Transverse colon (tissue), 4 donors: ENCODE measurements around the gene MX2. TPM values are rescaled to one million over a fixed set of nuclear protein-coding genes. Genes with fewer than 3 reads are reported as not detected.

Experiments used
- DNase-seq: peaks from one replicate; pipeline ENCODE4 v3.0.0-alpha.2; 2019
- H3K27ac ChIP-seq, 4 donors: fragments of 200-600 bp; sonication (generic); 2 replicates each; pipeline ENCODE4 v1.5.1; 2016 to 2018; ENCODE audit warnings: inconsistent platforms in 4 of 4
- H3K27me3 ChIP-seq: fragments of 200-600 bp; sonication (generic); 2 replicates; pipeline ENCODE4 v1.5.1; 2017; ENCODE audit warnings: inconsistent platforms
- H3K36me3 ChIP-seq, 4 donors: fragments of 200-600 bp; sonication (generic); 2 replicates each; pipeline ENCODE4 v1.5.1; 2017 to 2019; ENCODE audit warnings: inconsistent platforms in 4 of 4
- H3K4me1 ChIP-seq, 4 donors: fragments of 200-600 bp; sonication (generic); 2 replicates each; pipeline ENCODE4 v1.5.1; 2017 to 2020; ENCODE audit warnings: inconsistent platforms in 4 of 4
- H3K4me3 ChIP-seq, 4 donors: fragments of 200-600 bp; sonication (generic); 1 replicate in 1 of 4; 2 replicates in 3 of 4; pipeline versions ENCODE4 v1.5.1 to v1.6.1; 2017 to 2019; ENCODE audit warnings: inconsistent platforms in 4 of 4
- H3K9me3 ChIP-seq, 2 donors: fragments of 200-600 bp; sonication (generic); 2 replicates each; pipeline ENCODE4 v1.5.1; 2017 to 2019; ENCODE audit warnings: inconsistent platforms in 2 of 2
- CTCF ChIP-seq, 5 experiments: fragments of 200-600 bp in 3 of 5; fragments of 450-650 bp in 2 of 5; sonication (generic) in 3 of 5; IDR thresholded peaks; 1 replicate in 2 of 5; 2 replicates in 3 of 5; pipeline ENCODE4 v1.5.1; 2016 to 2017; ENCODE audit warnings: antibody characterized with exemption in 5 of 5, inconsistent platforms in 3 of 5, mild to moderate bottlenecking in 2 of 5, moderate library complexity in 1 of 5
- EP300 ChIP-seq: sonication (generic); formaldehyde crosslinking; IDR thresholded peaks from one replicate; pipeline ENCODE4 v1.6.1; 2017; ENCODE audit warnings: antibody characterized with exemption, low read depth
- POLR2A ChIP-seq: fragments of 450-650 bp; IDR thresholded peaks from one replicate; pipeline ENCODE4 v1.6.1; 2016; ENCODE audit warnings: antibody characterized with exemption, mild to moderate bottlenecking, moderate library complexity
- POLR2AphosphoS5 ChIP-seq, 3 donors: sonication (generic); formaldehyde crosslinking; IDR thresholded peaks; one replicate each; pipeline ENCODE4 v1.6.1; 2016; ENCODE audit warnings: antibody characterized with exemption in 3 of 3
- WGBS, 2 donors: methylation state at CpG; one replicate each; pipeline ENCODE4 v1.1.5; 2018; ENCODE audit warnings: low coverage in 1 of 2; 5-methylcytosine and 5-hydroxymethylcytosine counted together
- in situ Hi-C, 4 donors: fragments of 200-750 bp; cut with MboI; loops; one replicate each; pipeline versions ENCODE4 v1.15.0 to v1.15.1; 2017; ENCODE audit warnings: low sequenced_read_pairs in 3 of 4, low pct_ligation_motif_present in 1 of 4, low pct_unique_long_range_greater_than_20kb in 1 of 4
- intact Hi-C: fragments of 100-400 bp; cut with DNase I; formaldehyde crosslinking; loops from one replicate; pipeline ENCODE4 v1.15.1; 2023; ENCODE audit warnings: low total_unique reads
- total RNA-seq, 4 donors: library from RNA; depleted of rRNA; stranded (reverse); fragments of >200 nt; gene quantifications; one replicate each; pipeline ENCODE4 v1.1.0, GENCODE V29; 2016

The MX2 gene
- total RNA-seq, 4 donors from 2014 or later: 3.4 to 16.9 (median 4.1) TPM

- Histone ChIP-seq H3K4me1 (peaks cover 0 to 16% (median 14%) of the 10 kb centered on the region in 4 donors), H3K9me3 (no peaks in the 10 kb centered on the region), H3K27ac (no peak overlapping the region), H3K27me3 (peaks cover 42% of the 10 kb centered on the region), H3K36me3 (no peaks in the 10 kb centered on the region), H3K4me3 (peak overlapping the region in 3 of 4 donors; percentile 17 to 40 (median 21))
- TF ChIP-seq CTCF (IDR thresholded peaks at IDR 0.05) (no peak), POLR2A (no peak), POLR2AphosphoS5 (IDR thresholded peaks at IDR 0.05) (no peak), EP300 (no peak)
- intact Hi-C loops (no loop called here), in situ Hi-C loops (no loop called here)
- WGBS, 2 donors: 42% methylated on average over 19 of the region's 19 CpGs; no CpG with 5 or more reads in 1 of the 2 donors
- DNase-seq: no peak
These were observed 44.8 kb upstream of the MX2 start for GRCh38 chr21:41317063-41317392.

GRCh38 chr21:41317458-41317857 is 44.4 kb upstream of the MX2 start:
- DNase-seq: no peak
- in situ Hi-C loops (no loop called here), intact Hi-C loops (no loop called here)
- Histone ChIP-seq H3K27ac (no peak overlapping the region), H3K4me1 (peaks cover 0 to 16% (median 14%) of the 10 kb centered on the region in 4 donors), H3K36me3 (no peaks in the 10 kb centered on the region), H3K4me3 (no peak overlapping the region), H3K9me3 (no peaks in the 10 kb centered on the region), H3K27me3 (peaks cover 42% of the 10 kb centered on the region)
- 85% methylated on average over 8 to 10 of the region's 10 CpGs for WGBS, 2 donors
- no peak for TF ChIP-seq EP300
- no peak for TF ChIP-seq CTCF (IDR thresholded peaks at IDR 0.05)
- no peak for TF ChIP-seq POLR2AphosphoS5 (IDR thresholded peaks at IDR 0.05)
- no peak for TF ChIP-seq POLR2A

- Histone ChIP-seq H3K9me3 (no peaks in the 10 kb centered on the region), H3K27ac (no peak overlapping the region), H3K4me3 (no peak overlapping the region), H3K4me1 (peaks cover 0 to 16% (median 14%) of the 10 kb centered on the region in 4 donors), H3K27me3 (peaks cover 38% of the 10 kb centered on the region), H3K36me3 (no peaks in the 10 kb centered on the region)
- 87 to 92% methylated on average over 4 to 9 of the region's 9 CpGs for WGBS, 2 donors
- intact Hi-C loops (no loop called here), in situ Hi-C loops (no loop called here)
- no peak for DNase-seq
- TF ChIP-seq EP300 (no peak), POLR2A (no peak), CTCF (IDR thresholded peaks at IDR 0.05) (no peak), POLR2AphosphoS5 (IDR thresholded peaks at IDR 0.05) (no peak)
These were observed 43.6 kb upstream of the MX2 start for GRCh38 chr21:41318218-41318617.

- Histone ChIP-seq H3K4me1 (peaks cover 0 to 16% (median 14%) of the 10 kb centered on the region in 4 donors), H3K27ac (peak overlapping the region in 1 of 4 donors; percentile 15), H3K9me3 (no peaks in the 10 kb centered on the region), H3K27me3 (peaks cover 31% of the 10 kb centered on the region), H3K4me3 (no peak overlapping the region), H3K36me3 (no peaks in the 10 kb centered on the region)
- in situ Hi-C loops: no loop called here
- intact Hi-C loops: no loop called here
- DNase-seq: peak; percentile 37
- TF ChIP-seq EP300 (no peak), CTCF (IDR thresholded peaks at IDR 0.05) (no peak), POLR2AphosphoS5 (IDR thresholded peaks at IDR 0.05) (no peak), POLR2A (no peak)
- 37 to 60% methylated on average over 2 to 7 of the region's 7 CpGs for WGBS, 2 donors
These were observed 42.6 kb upstream of the MX2 start for GRCh38 chr21:41319273-41319672.
